ENCODE measurements around the gene PTMS. TPM values are rescaled to one million over a fixed set of nuclear protein-coding genes. Genes with fewer than 3 reads are reported as not detected.
A peak's percentile ranks its signal among the peaks of the same experiment; 100 is the strongest.

Gene PTMS
- 191 and 395 TPM in 2 replicates for total RNA-seq (ENCODE audit: low replicate concordance)
- long read RNA-seq = 0 reads

- Mint-ChIP-seq H3K27me3 (peaks cover 23% of the 10 kb centered on the region), H3K4me3 (peak within 1 kb of the TSS; percentile 97), H3K9me3 (peaks cover 5% of the 10 kb centered on the region), H3K27ac (peak within 1 kb of the TSS; percentile 96), H3K36me3 (peaks cover 4% of the 10 kb centered on the region), H3K4me1 (ENCODE audit: unreplicated experiment) (peaks cover 38% of the 10 kb centered on the region)
- peak; percentile 88 for DNase-seq (ENCODE audit: extremely low spot score, unreplicated experiment)
- TF ChIP-seq CTCF (conservative IDR thresholded peaks at IDR 0.05) = no peak
Measured at GRCh38 chr12:6765634-6766581, at the start of gene PTMS. PTMS (plus strand) TSS chr12:6766363; CDS start chr12:6766706, 343 bp downstream.

- no peak for TF ChIP-seq CTCF (conservative IDR thresholded peaks at IDR 0.05)
Measured at GRCh38 chr12:6716874-6717437, 49.2 kb upstream of the PTMS start.

GRCh38 chr12:6722863-6723262 lies 43.3 kb upstream of the PTMS start:
- Mint-ChIP-seq H3K9me3 (peaks cover 4% of the 10 kb centered on the region), H3K27ac (no peak overlapping the region), H3K36me3 (peaks cover 14% of the 10 kb centered on the region), H3K4me3 (no peak overlapping the region), H3K27me3 (peaks cover 15% of the 10 kb centered on the region), H3K4me1 (ENCODE audit: unreplicated experiment) (peaks cover 4% of the 10 kb centered on the region)
- no peak for TF ChIP-seq CTCF (conservative IDR thresholded peaks at IDR 0.05)
- DNase-seq (ENCODE audit: extremely low spot score, unreplicated experiment) = no peak

More at GRCh38 chr12:6716874-6717437, 49.2 kb upstream of the PTMS start:
- H3K4me1 Mint-ChIP-seq (ENCODE audit: unreplicated experiment) = no peaks in the 10 kb centered on the region
- H3K36me3 Mint-ChIP-seq = no peaks in the 10 kb centered on the region
- no peaks in the 10 kb centered on the region for H3K9me3 Mint-ChIP-seq
- H3K4me3 Mint-ChIP-seq = no peak overlapping the region
- DNase-seq (ENCODE audit: extremely low spot score, unreplicated experiment) = no peak
- H3K27me3 Mint-ChIP-seq = peaks cover 17% of the 10 kb centered on the region
- H3K27ac Mint-ChIP-seq = no peak overlapping the region

- Mint-ChIP-seq H3K9me3 (peaks cover 4% of the 10 kb centered on the region), H3K36me3 (peaks cover 14% of the 10 kb centered on the region), H3K4me1 (ENCODE audit: unreplicated experiment) (peaks cover 4% of the 10 kb centered on the region), H3K27me3 (peaks cover 15% of the 10 kb centered on the region), H3K4me3 (peak within 1 kb of the TSS; percentile 91), H3K27ac (peak within 1 kb of the TSS; percentile 91)
- TF ChIP-seq CTCF (conservative IDR thresholded peaks at IDR 0.05) = peak; percentile 18
- DNase-seq (ENCODE audit: extremely low spot score, unreplicated experiment) = peak; percentile 96
Measured at GRCh38 chr12:6723607-6724408, 42.4 kb upstream of the PTMS start, which contains the start of gene COPS7A. COPS7A (plus strand) TSS chr12:6724046; CDS start chr12:6724657, 611 bp downstream.

- Mint-ChIP-seq H3K27me3 (peaks cover 15% of the 10 kb centered on the region), H3K4me3 (peak overlapping the region; percentile 91), H3K27ac (peak overlapping the region; percentile 91), H3K9me3 (peaks cover 4% of the 10 kb centered on the region), H3K36me3 (peaks cover 14% of the 10 kb centered on the region), H3K4me1 (ENCODE audit: unreplicated experiment) (peaks cover 4% of the 10 kb centered on the region)
- no peak for TF ChIP-seq CTCF (conservative IDR thresholded peaks at IDR 0.05)
- DNase-seq (ENCODE audit: extremely low spot score, unreplicated experiment) = no peak
Measured at GRCh38 chr12:6724409-6724797, 41.8 kb upstream of the PTMS start.

Data from type B pancreatic cell (in vitro differentiated cells).